Tibial artery (tissue), 4 donors: ENCODE results near the gene RNF212B.
"Not testable (repeated sequence)": the region's sequence is repeated elsewhere in the genome, so short reads cannot be mapped to it uniquely, and the experiment has no call there.

ENCODE experiments used
- DNase-seq, 2 donors: peaks; one replicate each; pipeline ENCODE4 v3.0.0-alpha.2; 2019
- H3K27ac ChIP-seq, 2 donors: fragments of 200-600 bp; sonication (generic) in 1 of 2; 1 replicate in 1 of 2; 2 replicates in 1 of 2; pipeline ENCODE4 v1.5.1; 2018 to 2019; ENCODE audit warnings: mild to moderate bottlenecking in 1 of 2
- H3K27me3 ChIP-seq, 2 donors: fragments of 200-600 bp; sonication (generic) in 1 of 2; one replicate each; pipeline versions ENCODE4 v1.5.1 to v1.6.0; 2016 to 2019
- H3K36me3 ChIP-seq, 3 donors: fragments of 200-600 bp; sonication (generic) in 2 of 3; one replicate each; pipeline ENCODE4 v1.5.1; 2016 to 2019; ENCODE audit warnings: mild to moderate bottlenecking in 2 of 3
- H3K4me1 ChIP-seq, 4 donors: fragments of 200-600 bp; sonication (generic) in 2 of 4; 1 replicate in 3 of 4; 2 replicates in 1 of 4; pipeline ENCODE4 v1.5.1; 2016 to 2019
- H3K4me3 ChIP-seq, 2 donors: fragments of 200-600 bp; sonication (generic) in 1 of 2; 1 replicate in 1 of 2; 2 replicates in 1 of 2; pipeline ENCODE4 v1.5.1; 2018 to 2019; ENCODE audit warnings: mild to moderate bottlenecking in 2 of 2
- H3K9me3 ChIP-seq, 3 donors: fragments of 200-600 bp; sonication (generic) in 1 of 3; one replicate each; pipeline ENCODE4 v1.5.1; 2016 to 2019
- CTCF ChIP-seq, 2 experiments: fragments of 200-600 bp in 1 of 2; fragments of 450-650 bp in 1 of 2; IDR thresholded peaks; one replicate each; pipeline ENCODE4 v1.5.1; 2017 to 2019; ENCODE audit warnings: antibody characterized with exemption in 2 of 2, mild to moderate bottlenecking in 1 of 2, moderate library complexity in 1 of 2
- intact Hi-C: fragments of 100-400 bp; cut with DNase I; formaldehyde crosslinking; loops from one replicate; pipeline ENCODE4 v1.15.0; 2023; ENCODE audit warnings: low total_unique reads

Gene RNF212B

DNA sequence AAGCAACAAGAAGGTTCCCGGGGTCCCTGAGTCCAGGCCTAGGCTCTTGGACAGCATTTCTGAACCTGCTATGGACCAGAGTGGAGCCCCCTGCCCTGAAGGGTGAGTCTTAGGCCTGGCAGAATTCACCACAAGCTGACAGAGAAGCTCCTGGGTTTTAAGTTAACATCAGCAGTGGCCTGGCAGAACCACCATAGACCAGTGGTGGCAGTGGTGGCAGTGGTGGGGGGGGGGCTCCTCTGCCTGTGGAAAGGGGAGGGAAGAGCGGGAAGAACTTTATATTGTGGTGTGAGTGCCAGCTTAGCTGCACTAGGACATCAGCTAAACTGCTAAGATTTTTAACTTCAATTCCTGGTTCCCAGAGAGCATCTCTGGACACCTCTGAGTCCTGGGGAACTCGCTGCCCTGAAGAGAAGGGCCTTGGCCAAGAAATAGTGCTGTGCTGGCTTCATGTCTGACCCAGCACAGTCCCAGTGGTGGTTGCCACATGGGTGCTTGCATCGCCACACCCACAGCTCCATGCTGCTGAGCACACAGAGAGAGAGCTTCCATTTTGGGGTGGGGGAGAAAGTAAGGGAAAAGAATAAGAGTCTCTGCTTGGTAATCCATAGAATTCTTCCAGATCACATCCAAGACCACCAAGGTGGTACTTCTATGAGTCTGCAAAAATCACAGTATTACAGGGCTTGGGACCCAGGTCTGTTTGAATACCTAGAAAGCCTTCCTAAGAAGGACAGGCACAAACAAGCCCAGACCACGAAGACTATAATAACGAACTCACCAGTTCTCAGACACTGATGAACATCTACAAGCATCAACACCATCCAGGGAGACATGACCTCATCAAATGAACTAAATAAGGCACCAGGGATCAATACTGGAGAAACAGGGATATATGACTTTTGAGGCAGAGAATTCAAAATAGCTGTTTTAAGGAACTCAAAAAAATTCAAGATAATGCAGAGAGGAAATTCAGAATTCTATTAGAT, 20.4 kb upstream of the RNF212B start:
- H3K27ac ChIP-seq = no peak overlapping the region
- no peaks in the 10 kb centered on the region for H3K4me1 ChIP-seq
- no peak for DNase-seq
- H3K27me3 ChIP-seq = peaks cover 0 to 5% of the 10 kb centered on the region in 2 donors
- no peak overlapping the region for H3K4me3 ChIP-seq
- H3K9me3 ChIP-seq = peaks cover 0 to 4% (median 0%) of the 10 kb centered on the region in 3 donors
- H3K36me3 ChIP-seq = no peaks in the 10 kb centered on the region
- no peak for TF ChIP-seq CTCF (IDR thresholded peaks at IDR 0.05)
- intact Hi-C loops = loop anchor here (10.0 kb wide), 1 partner anchor 793 kb away; no protein-coding TSS in a partner anchor

DNA sequence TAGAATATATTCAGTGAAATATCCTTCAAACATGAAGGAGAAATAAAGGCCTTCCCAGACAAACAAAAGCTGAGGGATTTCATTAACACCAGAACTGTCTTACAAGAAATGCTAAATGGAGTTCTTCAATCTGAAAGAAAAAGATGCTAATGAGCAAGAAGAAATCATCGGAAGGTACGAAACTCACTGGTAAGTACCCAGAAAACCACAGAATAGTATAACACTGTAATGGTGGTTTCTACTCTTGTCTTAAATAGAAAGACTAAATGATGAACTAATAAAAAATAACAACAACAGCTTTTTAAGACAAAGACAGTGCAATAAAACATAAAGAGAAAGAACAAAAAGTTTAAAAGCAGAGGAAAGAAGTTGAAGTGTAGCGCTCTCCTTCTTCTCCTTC, 18.7 kb upstream of the RNF212B start:
- Histone ChIP-seq H3K4me3 (no peak overlapping the region), H3K4me1 (no peaks in the 10 kb centered on the region), H3K36me3 (no peaks in the 10 kb centered on the region), H3K9me3 (peaks cover 0 to 4% (median 0%) of the 10 kb centered on the region in 3 donors), H3K27me3 (no peaks in the 10 kb centered on the region), H3K27ac (no peak overlapping the region)
- TF ChIP-seq CTCF (IDR thresholded peaks at IDR 0.05) = no peak
- intact Hi-C loops = loop anchor here (10.0 kb wide), 1 partner anchor 794 kb away; no protein-coding TSS in a partner anchor
- no peak for DNase-seq

DNA sequence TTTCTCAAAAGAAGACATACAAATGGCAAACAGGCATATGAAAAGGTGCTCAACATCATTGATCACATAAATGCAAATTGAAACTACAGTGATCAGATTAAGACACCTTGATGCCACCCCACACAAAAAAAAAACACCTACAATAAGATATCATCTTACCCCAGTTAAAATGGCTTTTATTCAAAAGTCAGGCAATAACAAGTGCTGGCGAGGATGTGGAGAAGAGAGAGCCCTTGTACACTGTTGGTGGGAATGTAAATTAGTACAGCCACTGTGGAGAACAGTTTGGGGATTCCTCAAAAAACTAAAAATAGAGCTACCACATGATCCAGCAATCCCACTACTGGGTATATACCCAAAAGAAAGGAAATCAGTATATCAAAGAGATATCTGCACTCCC, 12.8 kb upstream of the RNF212B start:
- H3K9me3 ChIP-seq, H3K4me1 ChIP-seq, H3K36me3 ChIP-seq, H3K27me3 ChIP-seq, DNase-seq, H3K4me3 ChIP-seq, H3K27ac ChIP-seq, intact Hi-C loops: not testable (repeated sequence)

GRCh38 chr14:23227566-23227965, 10.2 kb upstream of the RNF212B start:
- intact Hi-C loops = no loop called here
- H3K36me3 ChIP-seq = no peaks in the 10 kb centered on the region
- no peak overlapping the region for H3K4me3 ChIP-seq

DNA sequence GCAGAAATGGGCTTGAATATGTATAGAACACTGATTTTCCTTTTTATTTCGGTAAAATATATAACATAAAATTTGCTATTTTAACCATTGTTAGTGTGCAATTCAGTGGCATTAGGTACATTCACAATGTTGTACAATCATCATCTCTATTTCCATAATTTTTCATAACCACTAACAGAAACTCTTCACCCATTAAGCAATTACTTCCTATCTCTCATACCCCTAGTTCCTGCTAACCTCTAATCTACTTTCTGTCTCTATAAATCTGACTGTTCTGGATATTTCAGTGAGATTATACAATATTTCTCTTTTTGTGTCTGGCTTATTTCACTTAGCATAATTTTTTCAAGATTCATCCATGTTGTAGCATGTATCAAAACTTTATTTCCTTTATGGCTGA, 8.9 kb upstream of the RNF212B start:
- DNase-seq = no peak
- no peaks in the 10 kb centered on the region for H3K36me3 ChIP-seq
- no peak for TF ChIP-seq CTCF (IDR thresholded peaks at IDR 0.05)
- H3K27ac ChIP-seq = no peak overlapping the region
- intact Hi-C loops = no loop called here
- no peak overlapping the region for H3K4me3 ChIP-seq
- no peaks in the 10 kb centered on the region for H3K9me3 ChIP-seq
- no peaks in the 10 kb centered on the region for H3K4me1 ChIP-seq
- H3K27me3 ChIP-seq = peaks cover 0 to 4% of the 10 kb centered on the region in 2 donors

More at GRCh38 chr14:23227566-23227965, 10.2 kb upstream of the RNF212B start:
- DNase-seq = no peak
- Histone ChIP-seq H3K4me1 (no peaks in the 10 kb centered on the region), H3K9me3 (no peaks in the 10 kb centered on the region), H3K27ac (no peak overlapping the region), H3K27me3 (peaks cover 0 to 3% of the 10 kb centered on the region in 2 donors)
- TF ChIP-seq CTCF (IDR thresholded peaks at IDR 0.05) = no peak

GRCh38 chr14:23232241-23232808, 5.4 kb upstream of the RNF212B start:
- H3K36me3 ChIP-seq, intact Hi-C loops, H3K4me1 ChIP-seq, H3K27me3 ChIP-seq, H3K4me3 ChIP-seq, DNase-seq, H3K27ac ChIP-seq, H3K9me3 ChIP-seq: not testable (repeated sequence)
